Islet of Langerhans (tissue), 1 donor: ENCODE data around the gene GRK2.
"Not testable (repeated sequence)": the region's sequence is repeated elsewhere in the genome, so short reads cannot be mapped to it uniquely, and the experiment has no call there.

Experiments
- FAIRE-seq: peaks from one replicate; lab custom pipeline; 2011; peaks lifted over from hg19 to GRCh38; lab: Jason Lieb, UNC

Gene GRK2

GRCh38 chr11:67266449-67267187 is at the start of gene GRK2:
GRK2 (plus strand) TSS chr11:67266473; CDS start chr11:67266700, 227 bp downstream.
- FAIRE-seq: no peak

DNA sequence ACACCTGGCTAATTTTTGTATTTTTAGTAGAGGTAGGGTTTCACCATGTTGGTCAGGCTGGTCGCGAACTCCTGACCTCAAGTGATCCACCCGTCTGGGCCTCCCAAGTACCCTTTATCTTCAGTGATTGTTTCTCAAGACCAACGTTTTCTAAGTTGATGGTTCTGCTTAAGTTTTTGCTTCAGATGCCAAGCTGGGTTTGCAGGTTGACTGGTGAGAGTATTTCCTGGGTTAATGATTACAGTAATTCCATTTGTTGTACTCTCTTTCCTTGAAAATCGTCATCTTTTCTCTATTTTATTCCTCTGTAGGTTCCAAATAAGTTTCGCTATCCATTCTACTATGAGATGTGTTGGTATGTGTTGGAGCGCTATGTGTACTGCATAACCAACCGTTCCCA is 38.5 kb upstream of the GRK2 start:
- no peak for FAIRE-seq

DNA sequence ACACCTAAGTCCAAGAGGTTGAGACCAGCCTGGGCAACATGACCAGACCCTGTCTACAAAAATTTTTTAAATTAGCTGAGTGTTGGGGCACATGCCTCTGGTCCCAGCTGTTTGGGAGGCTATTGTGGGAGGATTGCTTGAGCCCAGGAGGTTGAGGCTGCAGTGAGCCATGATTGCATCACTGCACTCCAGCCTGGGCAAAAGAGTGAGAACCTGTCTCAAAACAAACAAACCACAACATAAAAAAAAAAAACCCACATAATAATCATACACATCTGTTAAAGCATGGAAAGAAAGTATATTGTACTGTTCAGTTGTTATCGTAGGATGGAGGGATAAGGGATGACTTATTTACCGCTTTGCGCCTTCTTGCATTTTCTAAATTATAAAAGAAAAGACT is 35.9 kb upstream of the GRK2 start:
- no peak for FAIRE-seq

DNA sequence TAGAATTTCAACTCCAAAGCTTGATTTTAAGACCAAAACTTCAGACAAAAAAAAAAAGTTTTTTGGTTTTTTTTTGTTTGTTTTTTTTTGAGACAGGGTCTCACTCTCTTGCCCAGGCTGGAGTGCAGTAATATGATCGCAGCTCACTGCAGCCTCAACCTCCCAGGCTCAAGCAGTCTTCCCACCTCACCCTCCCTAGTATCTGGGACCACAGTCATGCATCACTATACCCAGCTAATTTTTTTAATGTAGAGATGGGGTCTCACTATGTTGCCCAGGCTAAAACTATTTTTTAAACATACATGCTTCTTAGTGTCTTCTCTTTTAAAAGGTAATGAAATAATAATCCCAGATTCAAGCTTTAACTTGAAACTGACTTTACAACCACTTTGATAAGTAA is 35.4 kb upstream of the GRK2 start:
- FAIRE-seq: no peak

GRCh38 chr11:67233584-67234190 is 32.6 kb upstream of the GRK2 start:
- no peak for FAIRE-seq

DNA sequence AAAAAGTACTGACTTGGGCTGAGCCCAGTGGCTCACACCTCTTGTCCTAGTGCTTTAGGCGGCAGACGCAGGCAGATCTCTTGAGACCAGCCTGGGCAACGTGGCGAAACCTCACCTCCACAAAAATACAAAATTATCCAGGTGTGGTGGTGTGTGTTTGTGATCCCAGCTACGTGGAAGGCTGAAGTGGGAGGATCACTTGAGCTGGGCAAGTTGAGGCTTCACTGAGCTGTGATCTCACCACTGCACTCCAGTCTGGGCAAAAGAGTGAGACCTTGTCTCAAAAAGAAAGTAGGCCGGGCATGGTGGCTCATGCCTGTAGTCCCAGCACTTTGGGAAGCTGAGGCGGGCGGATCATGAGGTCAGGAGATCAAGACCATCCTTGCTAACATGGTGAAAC is 31.7 kb upstream of the GRK2 start:
- not testable (repeated sequence) for FAIRE-seq

DNA sequence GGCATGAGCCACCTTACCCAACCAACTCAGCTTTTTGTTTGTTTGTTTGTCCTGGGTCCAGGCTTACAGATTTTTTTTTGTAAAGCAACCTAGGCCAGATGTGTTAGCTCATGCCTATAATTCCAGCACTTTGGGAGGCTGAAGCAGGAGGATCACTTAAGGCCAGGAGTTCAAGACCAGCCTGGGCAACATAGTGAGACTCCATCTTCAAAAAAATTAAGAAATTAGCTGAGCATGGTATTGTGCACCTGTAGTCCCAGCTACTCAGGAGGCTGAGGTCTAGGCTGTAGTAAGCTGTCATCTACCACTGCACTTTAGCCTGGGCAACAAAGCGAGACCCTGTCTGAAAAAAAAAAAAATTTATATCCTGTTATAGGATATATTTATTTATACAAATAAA is 28.7 kb upstream of the GRK2 start:
- no peak for FAIRE-seq

DNA sequence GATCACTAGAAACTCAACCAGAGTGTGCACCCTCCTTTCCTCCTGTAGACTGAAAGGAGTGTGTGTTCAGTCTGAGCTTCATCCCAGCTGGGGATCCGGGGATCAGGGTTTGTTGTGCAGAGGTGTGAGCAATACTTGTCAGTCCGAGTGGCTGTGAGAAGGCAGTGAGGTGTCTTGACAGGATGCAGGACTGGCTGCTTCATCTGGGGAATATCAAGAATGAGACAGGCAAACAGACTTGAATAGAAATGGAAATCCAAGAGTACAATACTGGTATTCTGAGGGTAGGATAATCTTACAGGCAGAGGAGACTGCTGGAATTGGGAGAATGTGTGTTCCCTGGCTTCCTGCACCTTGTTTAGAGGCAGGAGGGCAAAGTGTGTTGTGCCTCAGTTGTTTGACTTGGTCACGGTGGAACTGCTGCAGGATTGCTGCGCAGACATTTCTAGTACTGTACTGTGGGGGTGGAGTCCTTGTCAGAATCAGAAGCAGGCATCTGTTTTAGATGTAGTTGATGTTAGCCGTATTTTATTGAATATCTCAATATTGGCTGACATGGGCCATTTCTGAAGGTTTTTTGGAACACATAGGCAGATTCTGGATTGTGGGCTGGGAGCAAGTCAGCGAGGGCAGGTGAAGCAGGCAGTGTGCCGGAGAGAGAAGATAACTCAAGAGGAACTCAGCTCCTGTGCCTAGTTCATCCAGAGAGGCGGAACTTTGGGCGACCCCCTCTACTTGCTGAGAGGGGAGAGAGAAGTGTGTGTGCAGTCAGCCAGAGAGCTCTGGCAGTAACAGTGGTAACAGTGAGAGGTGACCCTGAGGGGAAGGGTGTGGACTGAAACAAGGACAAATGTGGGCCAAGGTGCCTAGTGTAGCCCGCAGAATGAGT is 27.1 kb upstream of the GRK2 start:
- no peak for FAIRE-seq

GRCh38 chr11:67239783-67240575 is 26.3 kb upstream of the GRK2 start:
- FAIRE-seq: no peak

DNA sequence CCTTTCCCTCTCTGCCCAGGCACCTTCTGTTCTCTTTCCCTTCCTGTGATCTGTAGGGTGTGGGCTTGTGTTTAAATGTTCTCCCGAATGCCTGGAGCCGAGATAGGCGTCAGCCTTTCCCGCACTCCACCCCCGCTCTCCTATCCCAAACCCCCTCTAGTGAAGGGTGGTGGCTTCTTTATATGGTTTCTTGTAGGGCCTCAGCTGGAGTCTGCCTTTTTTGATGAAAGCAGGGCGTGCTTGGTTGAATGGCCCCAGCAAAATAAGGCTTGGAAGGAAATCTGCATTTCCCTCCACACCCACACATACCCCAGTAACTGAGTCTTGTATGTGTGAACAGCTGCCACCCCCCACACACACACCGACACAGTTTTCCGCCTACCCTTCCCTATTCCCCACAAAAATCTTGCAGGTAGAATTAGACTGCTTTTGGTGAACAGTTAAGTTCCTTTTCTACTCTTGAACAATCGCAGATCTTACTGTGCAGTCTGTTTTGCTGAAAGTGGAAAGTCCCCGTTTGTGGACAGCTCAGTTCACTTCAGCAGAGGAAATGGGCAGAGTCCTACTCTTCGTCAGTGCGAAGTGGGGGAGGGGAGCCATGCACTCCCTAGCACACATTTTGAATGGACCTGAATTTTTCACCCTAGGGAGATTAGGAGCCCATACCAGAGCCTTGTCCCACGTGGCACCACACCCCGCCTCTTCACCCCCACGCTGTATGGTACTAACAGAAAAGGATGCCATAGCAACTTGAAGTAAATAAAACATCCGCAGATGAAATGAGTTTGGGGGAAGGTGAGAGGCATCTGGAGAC is 25.5 kb upstream of the GRK2 start:
- no peak for FAIRE-seq

DNA sequence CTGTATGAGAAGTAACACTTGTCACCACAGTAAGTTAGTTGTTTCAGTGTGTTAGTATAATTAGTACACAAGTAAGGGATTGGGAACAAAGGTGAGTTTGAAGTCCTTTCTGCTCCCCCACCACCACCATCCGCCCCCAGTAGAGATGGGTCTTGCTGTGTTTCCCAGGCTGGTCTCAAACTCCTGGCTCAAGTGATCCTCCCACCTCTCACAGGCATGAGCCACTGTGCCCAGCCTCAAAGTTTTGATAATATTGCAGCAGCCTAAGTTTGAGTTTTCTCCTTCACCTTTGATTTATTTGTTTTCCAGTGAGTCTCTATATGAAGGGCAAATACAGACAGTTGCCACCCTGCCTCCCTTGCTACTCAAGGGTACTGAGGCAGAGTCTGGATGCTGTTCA is 23.7 kb upstream of the GRK2 start:
- FAIRE-seq: no peak

- no peak for FAIRE-seq
Observed at GRCh38 chr11:67243051-67243450, 23.2 kb upstream of the GRK2 start.

- no peak for FAIRE-seq
Observed at GRCh38 chr11:67245046-67245445, 21.2 kb upstream of the GRK2 start.

DNA sequence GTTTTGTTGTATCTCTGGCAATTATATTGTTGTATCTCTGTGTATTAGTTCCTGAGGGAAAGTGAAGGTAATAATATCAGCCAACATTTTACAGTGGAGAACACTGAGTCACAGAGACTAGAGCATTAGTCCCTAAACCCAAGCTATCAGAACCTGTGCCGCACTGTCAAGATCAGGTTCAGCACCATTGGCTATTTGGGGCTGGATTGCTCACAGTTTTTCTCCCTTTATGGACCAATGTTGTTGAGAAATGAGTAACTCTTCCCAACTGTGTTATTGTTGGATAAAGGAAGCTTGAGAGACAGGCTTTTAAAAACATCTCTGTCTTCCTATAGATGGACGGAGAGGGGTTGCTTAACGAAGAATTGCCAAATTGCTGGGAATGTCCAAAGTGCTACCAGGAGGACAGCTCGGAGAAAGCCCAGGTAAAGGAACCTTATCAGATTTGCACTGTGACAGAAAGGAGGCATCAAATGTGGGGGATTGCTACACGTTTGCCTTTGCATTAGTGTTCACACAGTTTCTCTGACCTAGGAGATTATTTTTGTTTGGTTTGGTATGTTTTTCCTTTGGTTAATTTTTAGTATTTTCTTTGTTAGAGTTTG is 18.2 kb upstream of the GRK2 start:
- FAIRE-seq: no peak

DNA sequence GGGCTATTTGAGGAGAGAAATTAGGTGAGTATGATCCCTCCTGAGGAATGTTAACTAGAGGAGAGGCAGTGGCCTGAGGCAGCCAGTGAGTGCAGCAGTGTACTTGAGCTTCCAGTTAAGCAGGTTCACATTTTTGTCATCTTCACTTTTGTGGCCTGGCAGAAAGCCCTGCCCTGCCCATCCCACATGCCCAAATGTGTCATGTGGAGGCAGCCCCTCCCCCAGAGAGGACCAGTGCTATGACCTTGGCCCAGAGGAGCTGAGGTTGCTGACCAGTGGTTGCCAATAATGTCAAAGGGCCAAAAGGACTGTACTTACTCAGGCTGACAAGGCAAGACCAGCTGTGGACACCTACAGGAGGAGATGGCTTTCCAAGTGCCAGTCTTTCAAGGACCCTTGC is 17.6 kb upstream of the GRK2 start:
- FAIRE-seq: no peak

DNA sequence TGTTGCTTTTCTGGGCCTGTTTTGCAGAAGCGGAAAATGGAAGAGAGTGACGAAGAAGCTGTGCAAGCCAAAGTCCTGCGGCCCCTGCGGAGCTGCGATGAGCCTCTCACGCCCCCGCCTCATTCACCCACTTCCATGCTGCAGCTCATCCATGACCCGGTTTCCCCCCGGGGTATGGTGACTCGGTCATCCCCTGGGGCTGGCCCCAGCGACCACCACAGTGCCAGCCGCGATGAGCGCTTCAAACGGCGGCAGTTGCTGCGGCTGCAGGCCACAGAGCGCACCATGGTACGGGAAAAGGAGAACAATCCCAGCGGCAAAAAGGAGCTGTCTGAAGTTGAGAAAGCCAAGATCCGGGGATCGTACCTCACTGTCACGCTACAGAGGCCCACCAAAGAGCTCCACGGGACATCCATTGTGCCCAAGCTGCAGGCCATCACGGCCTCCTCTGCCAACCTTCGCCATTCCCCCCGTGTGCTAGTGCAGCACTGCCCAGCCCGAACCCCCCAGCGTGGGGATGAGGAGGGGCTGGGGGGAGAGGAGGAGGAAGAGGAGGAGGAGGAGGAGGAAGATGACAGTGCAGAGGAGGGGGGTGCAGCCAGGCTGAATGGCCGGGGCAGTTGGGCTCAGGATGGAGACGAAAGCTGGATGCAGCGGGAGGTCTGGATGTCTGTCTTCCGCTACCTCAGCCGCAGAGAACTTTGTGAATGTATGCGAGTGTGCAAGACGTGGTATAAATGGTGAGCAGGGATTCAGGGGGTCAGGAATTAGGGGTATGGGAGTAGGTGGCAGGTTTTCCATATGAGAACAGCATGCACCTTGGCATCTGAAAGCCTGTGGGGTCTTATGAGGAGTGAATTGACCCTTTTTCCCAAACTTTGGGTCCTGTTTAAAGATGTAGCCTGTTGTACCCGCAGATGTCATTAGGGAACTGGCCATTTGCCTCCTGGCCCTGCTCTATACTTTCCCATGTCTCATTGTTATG is 15.9 kb upstream of the GRK2 start:
- FAIRE-seq: no peak

DNA sequence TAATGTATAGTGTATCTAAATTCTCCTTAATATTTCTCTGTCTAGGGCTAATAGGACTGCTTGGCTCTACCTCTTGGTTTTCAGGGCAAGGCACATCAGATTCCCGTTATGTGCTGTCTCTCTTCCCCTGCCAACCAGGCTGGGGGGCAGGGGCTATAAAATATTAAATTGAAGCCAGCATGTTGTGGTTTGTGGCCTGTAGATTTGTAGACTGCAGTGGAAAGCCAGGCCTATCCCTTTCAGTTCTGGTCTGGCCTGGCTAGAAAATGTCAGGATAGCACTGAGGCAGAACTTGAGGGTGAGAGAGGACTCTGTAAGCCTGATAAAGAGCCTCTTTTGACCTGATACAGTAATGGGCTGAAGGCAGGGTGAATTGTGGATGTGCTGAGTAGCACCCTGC is 14.4 kb upstream of the GRK2 start:
- FAIRE-seq: no peak

GRCh38 chr11:67252831-67253239 is 13.4 kb upstream of the GRK2 start:
- no peak for FAIRE-seq

- no peak for FAIRE-seq
Observed at GRCh38 chr11:67253872-67254624, 12.2 kb upstream of the GRK2 start.
